Activated T-helper 17 cell treated with anti-CD3 and anti-CD28 coated beads, Interleukin-2, amount 50 U/mL, for 72 hours (primary cell): ENCODE results near the gene ZNF608. TPM values are rescaled to one million over a fixed set of nuclear protein-coding genes. Genes with fewer than 3 reads are reported as not detected.

Experiments
- ATAC-seq: fragments of 150-1000 bp; cut with Tn5 transposase; replicated peaks from 2 replicates; pipeline ENCODE4 v1.10.0; 2021; ENCODE audit warnings: mild to moderate bottlenecking, moderate library complexity
- H3K27ac Mint-ChIP-seq: one replicate; pipeline ENCODE4 v1.8.0; 2022; ENCODE audit warnings: mixed read lengths
- H3K27me3 Mint-ChIP-seq: one replicate; pipeline ENCODE4 v1.8.0; 2022; ENCODE audit warnings: mixed read lengths
- H3K36me3 Mint-ChIP-seq: one replicate; pipeline ENCODE4 v1.8.0; 2022; ENCODE audit warnings: low read depth, mild to moderate bottlenecking, mixed read lengths
- H3K4me1 Mint-ChIP-seq: one replicate; pipeline ENCODE4 v1.8.0; 2022; ENCODE audit warnings: mixed read lengths
- H3K4me3 Mint-ChIP-seq: one replicate; pipeline ENCODE4 v1.8.0; 2022; ENCODE audit warnings: mild to moderate bottlenecking, mixed read lengths
- H3K9me3 Mint-ChIP-seq: one replicate; pipeline ENCODE4 v1.8.0; 2022; ENCODE audit warnings: mixed read lengths
- total RNA-seq, 2 donors: library from RNA; stranded (reverse); gene quantifications; one replicate each; pipeline ENCODE4 v1.2.3, GENCODE V29; 2022

The ZNF608 gene
- total RNA-seq, 2 donors from 2014 or later = not detected

DNA sequence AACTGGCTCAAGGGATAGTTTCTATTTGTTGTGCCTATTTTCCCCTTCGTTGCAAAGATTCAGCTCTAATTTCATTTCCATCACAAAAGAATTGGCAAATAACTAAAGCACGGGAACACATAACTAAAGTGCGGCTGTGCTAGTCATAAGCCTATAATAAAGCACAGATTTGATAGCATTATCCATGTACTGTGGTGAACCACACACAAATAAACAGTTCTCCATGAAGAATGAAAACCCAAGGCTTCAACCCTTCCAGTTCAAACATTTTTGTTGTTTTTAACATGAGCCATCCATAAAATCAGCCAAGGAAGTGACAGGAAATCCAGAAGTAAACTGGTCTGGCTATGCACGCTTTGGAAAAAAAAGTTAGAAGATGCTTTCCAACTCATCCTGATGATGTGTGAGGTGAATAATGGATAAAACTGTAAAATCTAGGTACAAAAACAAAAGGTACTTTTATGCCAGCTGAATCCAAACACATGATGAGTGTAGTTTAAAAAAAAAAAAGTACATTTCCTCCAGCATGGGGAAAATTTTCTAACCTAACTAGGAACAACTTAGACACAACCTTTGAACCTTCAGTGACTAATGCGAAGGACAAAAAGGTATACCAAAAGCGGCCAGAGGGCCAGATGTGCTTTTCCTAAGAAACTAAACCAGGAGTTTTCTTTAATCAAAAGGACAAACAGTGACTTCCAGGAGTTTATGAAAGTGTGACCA lies 10.2 kb downstream of the ZNF608 start:
- peaks cover 8% of the 10 kb centered on the region for H3K9me3 Mint-ChIP-seq
- H3K4me1 Mint-ChIP-seq = no peaks in the 10 kb centered on the region
- H3K36me3 Mint-ChIP-seq = no peaks in the 10 kb centered on the region
- no peak overlapping the region for H3K27ac Mint-ChIP-seq
- H3K4me3 Mint-ChIP-seq = no peak overlapping the region
- H3K27me3 Mint-ChIP-seq = peaks cover 45% of the 10 kb centered on the region
- ATAC-seq = no peak

DNA sequence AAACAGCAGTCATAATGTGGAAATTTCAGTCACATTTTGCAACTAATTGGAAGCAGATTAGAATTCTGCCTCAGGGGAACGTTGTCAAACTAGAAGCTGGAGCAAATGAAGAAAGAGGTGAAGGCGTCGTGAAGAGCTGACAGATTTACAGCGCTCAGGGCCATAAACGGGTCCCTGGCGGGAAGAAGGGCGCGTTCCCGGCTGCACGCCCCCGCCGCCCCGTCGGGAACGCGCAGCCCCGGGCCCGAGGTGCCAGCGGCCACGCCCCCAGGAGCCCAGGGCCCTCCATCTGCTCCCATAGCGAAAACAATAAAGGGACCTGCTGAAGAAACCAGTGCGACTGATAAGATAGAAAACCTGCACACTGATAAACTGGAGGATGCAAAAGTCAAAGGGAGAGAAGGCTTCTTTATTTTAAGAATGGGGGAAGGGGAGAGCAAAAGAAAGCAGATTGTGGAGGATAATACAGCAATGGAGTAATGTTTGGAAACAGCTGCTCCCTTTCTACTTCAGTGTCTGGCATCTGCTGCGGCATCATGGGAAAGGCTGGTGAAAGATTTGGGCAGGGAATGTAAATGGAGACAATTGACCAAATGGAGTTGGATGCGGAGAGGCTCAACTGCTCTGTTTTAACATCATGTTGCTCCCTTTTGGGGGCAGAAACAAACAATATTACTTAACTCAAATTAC lies 11.1 kb downstream of the ZNF608 start:
- H3K4me1 Mint-ChIP-seq = no peaks in the 10 kb centered on the region
- H3K27ac Mint-ChIP-seq = no peak overlapping the region
- no peak overlapping the region for H3K4me3 Mint-ChIP-seq
- ATAC-seq = no peak
- peaks cover 42% of the 10 kb centered on the region for H3K27me3 Mint-ChIP-seq
- peaks cover 8% of the 10 kb centered on the region for H3K9me3 Mint-ChIP-seq
- no peaks in the 10 kb centered on the region for H3K36me3 Mint-ChIP-seq

DNA sequence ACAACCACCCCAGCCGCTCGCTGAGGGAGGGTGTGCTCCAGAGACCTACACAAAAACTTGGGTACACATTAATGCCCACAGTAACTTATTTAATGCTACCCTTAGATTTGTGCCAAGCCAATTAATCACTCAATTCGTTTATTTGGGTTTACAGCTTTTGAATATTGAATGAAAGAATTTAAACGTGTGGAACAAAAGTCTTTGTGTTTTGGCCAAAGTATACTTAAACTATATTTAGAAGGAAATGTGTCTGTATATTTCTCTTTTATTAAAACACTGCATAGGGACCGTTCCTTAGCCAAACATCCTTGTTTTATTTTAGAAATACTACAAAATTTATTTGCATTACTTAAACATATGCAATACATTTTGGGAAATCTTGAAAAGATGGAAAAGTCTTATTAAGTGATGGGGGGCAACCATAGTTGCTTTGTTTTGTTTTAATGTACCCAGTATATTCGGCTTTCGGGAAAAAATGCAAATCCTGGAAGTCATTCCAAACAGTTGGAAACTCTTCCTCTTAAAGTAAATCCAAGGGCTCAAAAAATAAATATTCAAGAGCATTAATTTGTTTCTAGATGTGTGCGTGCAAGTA lies 11.8 kb downstream of the ZNF608 start:
- H3K27ac Mint-ChIP-seq = no peak overlapping the region
- H3K36me3 Mint-ChIP-seq = no peaks in the 10 kb centered on the region
- H3K4me1 Mint-ChIP-seq = no peaks in the 10 kb centered on the region
- peaks cover 8% of the 10 kb centered on the region for H3K9me3 Mint-ChIP-seq
- H3K4me3 Mint-ChIP-seq = no peak overlapping the region
- no peak for ATAC-seq
- peaks cover 37% of the 10 kb centered on the region for H3K27me3 Mint-ChIP-seq

DNA sequence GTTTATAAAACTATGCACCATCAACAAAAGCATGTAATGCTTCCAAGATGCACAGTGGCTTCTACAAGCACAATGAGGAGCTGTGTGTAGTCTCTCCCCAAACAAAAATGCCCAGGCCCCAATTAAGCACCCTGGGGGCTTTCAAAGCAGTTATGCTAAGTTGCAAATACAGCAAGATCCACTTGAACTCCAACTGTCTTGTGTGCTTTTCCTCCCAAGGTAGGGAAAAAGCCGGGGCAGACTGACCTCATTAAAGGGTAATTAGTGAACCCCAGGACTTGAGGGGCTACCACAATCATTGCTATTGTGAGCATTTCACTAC lies 13.1 kb downstream of the ZNF608 start:
- Mint-ChIP-seq H3K4me1 (no peaks in the 10 kb centered on the region), H3K27me3 (peaks cover 32% of the 10 kb centered on the region), H3K4me3 (no peak overlapping the region), H3K9me3 (peaks cover 8% of the 10 kb centered on the region), H3K27ac (no peak overlapping the region), H3K36me3 (no peaks in the 10 kb centered on the region)
- no peak for ATAC-seq

DNA sequence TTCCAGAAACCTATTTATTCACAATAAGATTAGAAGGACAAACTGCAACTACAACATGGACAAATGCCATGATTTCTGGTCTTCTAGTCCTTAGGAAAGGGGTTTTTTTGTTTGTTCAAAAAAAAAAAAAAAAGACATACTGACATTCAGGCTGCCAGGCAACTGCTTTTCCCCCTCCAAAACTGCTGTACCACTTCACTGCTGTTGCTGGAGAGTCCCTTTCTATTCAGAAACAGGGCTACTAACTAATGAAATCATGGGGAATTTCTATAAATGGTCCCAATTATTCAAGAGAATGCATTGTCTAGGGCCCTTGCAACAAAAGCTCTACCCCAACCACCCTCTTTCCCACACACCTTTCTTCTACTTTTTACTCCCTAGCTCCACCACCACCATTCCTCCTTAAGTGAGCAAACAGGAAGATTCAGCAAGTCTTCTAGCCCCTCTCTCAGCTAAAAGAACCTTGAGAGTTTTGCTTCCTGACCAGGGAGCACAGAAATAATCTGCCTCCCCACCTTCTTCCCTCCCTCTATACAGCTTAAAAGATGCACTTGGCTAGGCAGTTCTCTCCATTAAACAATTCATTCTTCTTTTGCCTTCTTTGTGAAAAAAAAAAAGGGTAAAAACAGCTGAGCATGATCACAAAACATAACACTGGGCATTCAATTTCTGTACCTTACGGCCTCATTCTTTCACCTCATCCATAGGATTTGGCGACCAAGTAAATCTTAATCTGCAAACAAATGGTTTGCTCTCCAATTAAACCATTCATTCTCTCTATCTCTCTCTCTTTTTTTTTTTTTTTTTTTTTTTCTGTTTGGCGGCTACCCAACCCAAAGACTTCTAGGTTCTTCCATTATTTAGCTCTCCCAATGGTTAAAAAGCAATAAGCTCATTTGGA lies 13.8 kb downstream of the ZNF608 start:
- no peak overlapping the region for H3K27ac Mint-ChIP-seq
- peaks cover 8% of the 10 kb centered on the region for H3K9me3 Mint-ChIP-seq
- no peaks in the 10 kb centered on the region for H3K4me1 Mint-ChIP-seq
- H3K27me3 Mint-ChIP-seq = peaks cover 27% of the 10 kb centered on the region
- no peak for ATAC-seq
- no peaks in the 10 kb centered on the region for H3K36me3 Mint-ChIP-seq
- H3K4me3 Mint-ChIP-seq = no peak overlapping the region

DNA sequence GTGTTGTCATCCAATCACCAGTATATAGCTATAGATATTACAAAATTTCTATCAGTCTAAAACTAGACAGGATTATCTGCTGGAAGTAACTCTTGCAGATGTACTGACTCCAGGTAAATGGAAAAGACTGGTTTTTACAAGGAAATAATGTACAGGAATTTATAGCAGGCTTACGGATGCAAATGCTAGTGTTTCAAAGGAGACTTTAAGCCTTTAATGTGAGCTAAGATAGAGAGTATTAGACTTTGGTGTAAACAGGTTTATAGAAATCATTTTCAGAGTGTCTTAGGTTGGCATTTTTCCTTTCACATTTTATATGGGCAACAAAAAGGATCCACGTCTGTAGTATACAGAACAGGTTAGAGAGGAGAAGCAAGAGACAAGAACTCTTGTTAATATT lies 16.1 kb downstream of the ZNF608 start:
- Mint-ChIP-seq H3K4me3 (no peak overlapping the region), H3K27ac (no peak overlapping the region), H3K4me1 (no peaks in the 10 kb centered on the region), H3K27me3 (peaks cover 18% of the 10 kb centered on the region), H3K36me3 (no peaks in the 10 kb centered on the region), H3K9me3 (peaks cover 5% of the 10 kb centered on the region)
- no peak for ATAC-seq

DNA sequence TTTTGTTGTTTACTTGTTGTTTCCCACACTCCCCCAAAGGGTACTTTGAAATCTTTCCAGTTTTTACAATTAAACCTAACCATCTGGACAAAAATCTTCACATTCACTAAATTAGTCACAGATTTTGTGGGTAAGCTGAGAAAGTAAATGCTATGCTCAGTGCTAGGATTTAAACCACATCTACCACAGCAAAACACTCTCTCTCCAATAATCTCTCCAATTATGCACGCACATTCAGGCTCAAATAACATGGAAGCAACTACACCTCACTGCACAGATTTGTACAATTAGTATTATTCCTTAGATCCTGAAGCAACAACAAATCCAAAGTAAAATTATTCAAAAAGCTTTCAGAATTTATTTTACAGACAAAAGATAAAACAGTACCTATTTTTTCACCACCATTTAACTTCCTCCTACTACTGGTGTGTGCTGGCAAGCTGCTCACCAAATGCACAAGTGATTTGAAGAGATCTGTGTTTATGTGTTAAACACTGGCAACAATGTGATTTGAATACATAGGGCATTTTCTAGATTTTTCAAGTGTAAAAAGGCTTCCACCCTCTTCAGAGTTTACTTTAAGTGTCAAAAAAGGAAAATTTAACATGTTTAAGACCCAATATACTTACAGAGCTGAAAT lies 16.6 kb downstream of the ZNF608 start:
- H3K4me3 Mint-ChIP-seq = no peak overlapping the region
- no peaks in the 10 kb centered on the region for H3K36me3 Mint-ChIP-seq
- H3K4me1 Mint-ChIP-seq = no peaks in the 10 kb centered on the region

DNA sequence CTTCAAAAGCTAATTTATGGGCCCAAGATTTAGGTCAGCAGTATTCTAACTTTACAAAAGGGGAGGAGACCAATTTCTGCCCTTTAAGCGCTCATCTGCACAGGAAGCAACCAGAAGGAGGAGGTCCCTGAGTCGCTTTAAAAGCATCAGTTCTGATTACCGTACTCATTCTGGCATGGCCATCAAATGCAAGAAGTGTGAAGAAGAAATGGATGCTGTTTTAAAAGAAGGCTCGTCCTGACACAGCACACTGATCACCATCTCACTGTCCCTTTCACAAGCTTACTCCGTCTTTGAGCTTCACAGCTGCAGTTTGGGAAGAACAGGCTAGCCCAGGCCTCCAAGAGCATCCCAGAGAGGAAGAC lies 17.5 kb downstream of the ZNF608 start:
- H3K27me3 Mint-ChIP-seq = peaks cover 11% of the 10 kb centered on the region
- no peak overlapping the region for H3K4me3 Mint-ChIP-seq
- ATAC-seq = no peak
- no peak overlapping the region for H3K27ac Mint-ChIP-seq
- H3K9me3 Mint-ChIP-seq = no peaks in the 10 kb centered on the region
- H3K4me1 Mint-ChIP-seq = no peaks in the 10 kb centered on the region
- H3K36me3 Mint-ChIP-seq = no peaks in the 10 kb centered on the region

More for the DNA sequence above, 16.6 kb downstream of the ZNF608 start:
- no peak for ATAC-seq
- Mint-ChIP-seq H3K27me3 (peaks cover 15% of the 10 kb centered on the region), H3K27ac (no peak overlapping the region), H3K9me3 (peaks cover under 1% of the 10 kb centered on the region)

DNA sequence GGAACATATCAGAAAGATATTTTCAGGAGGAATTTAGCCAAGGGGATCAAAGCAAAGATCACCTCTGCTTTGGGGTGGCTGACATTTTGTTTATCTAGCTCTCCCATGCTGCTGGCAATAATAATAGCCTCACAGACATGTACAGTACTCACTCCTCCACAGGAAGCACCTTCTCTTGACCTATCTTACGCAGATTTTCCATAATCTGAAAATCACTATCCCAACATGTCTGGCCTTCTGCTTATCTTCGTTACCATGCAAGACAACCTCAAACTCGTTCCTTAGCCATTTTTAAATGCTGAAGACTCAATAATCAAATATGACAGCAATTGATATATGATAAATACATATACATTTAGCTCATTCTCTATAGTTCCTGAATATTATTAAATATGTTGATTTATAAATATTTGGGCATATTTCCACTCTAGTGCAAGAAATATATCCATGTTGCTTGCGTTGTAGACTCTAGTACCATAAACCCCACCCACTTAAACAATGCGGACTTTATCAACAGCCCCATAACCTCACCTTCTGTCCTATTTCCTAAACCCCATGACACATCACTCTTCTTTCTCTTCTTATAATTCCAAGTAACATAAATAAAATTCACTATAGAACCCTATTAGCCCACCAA lies 18.0 kb downstream of the ZNF608 start:
- no peak for ATAC-seq
- H3K36me3 Mint-ChIP-seq = no peaks in the 10 kb centered on the region
- no peaks in the 10 kb centered on the region for H3K9me3 Mint-ChIP-seq
- H3K27ac Mint-ChIP-seq = no peak overlapping the region
- no peak overlapping the region for H3K4me3 Mint-ChIP-seq
- H3K27me3 Mint-ChIP-seq = peaks cover 11% of the 10 kb centered on the region
- H3K4me1 Mint-ChIP-seq = no peaks in the 10 kb centered on the region

DNA sequence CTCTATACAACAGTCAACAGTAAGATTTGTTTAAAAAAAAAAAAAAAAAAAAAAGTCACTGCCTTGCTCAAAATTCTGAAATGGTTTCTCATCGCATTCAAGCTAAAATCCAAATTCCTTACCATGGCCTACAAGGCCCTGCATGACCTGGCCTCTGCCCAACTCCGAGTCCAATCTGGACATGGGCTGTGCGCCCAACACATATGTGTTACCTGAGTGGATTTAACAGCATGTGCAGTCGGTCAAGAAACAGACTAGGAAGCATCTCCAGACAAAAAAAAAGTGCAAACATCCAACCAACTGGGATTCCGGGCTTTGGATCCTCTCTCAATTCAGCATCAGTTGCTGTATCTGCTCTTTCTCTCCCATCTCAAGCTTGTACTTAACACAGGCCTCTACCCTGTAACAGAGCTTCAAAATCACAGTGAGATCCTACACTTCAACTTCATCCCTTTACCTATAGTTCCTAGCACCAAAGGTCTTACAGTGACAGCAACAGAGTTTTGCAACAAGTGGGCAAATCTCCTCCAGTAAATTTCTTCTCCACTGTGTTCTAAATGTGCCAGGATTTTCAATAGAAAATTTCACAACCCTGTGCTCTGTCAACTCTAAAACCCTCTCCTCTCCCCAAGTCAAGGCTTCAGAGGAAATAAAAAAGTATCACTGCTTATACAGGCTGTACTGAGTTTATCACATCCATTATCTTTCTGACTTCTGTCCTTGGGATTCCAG lies 19.6 kb downstream of the ZNF608 start:
- no peak overlapping the region for H3K27ac Mint-ChIP-seq
- H3K4me3 Mint-ChIP-seq = no peak overlapping the region
- peaks cover 4% of the 10 kb centered on the region for H3K27me3 Mint-ChIP-seq
- H3K4me1 Mint-ChIP-seq = no peaks in the 10 kb centered on the region
- H3K36me3 Mint-ChIP-seq = no peaks in the 10 kb centered on the region
- H3K9me3 Mint-ChIP-seq = no peaks in the 10 kb centered on the region
- ATAC-seq = no peak

DNA sequence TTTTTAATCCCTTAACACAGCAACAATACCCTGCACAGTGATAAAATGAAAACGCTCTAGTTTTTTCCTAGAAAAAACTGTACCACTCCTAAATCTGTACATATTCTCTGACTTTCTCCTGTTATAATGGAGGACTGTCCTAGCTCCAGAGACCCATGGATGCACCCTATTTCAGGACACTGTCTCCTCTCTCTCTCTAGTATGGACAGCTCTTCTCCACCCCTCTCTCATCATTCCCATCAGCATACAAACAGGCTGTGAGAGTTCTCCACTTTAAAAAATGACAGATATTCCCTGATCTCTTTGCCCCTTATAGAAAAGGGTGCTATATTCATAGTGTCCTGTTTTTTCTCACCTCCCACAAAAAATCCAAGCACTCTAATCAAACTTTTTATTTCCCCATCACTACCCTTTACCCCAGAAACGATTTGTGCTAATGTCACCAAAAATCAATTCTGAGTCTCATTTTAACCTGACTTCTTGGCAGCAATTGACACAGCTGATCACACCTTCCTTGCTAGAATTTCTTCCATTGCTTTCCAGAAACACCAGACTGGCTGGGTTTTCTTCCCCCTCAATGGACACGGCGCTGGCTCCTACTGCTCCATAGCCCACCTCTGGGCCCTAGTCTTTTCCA lies 20.7 kb downstream of the ZNF608 start:
- no peaks in the 10 kb centered on the region for H3K36me3 Mint-ChIP-seq
- no peak for ATAC-seq
- H3K4me1 Mint-ChIP-seq = no peaks in the 10 kb centered on the region

DNA sequence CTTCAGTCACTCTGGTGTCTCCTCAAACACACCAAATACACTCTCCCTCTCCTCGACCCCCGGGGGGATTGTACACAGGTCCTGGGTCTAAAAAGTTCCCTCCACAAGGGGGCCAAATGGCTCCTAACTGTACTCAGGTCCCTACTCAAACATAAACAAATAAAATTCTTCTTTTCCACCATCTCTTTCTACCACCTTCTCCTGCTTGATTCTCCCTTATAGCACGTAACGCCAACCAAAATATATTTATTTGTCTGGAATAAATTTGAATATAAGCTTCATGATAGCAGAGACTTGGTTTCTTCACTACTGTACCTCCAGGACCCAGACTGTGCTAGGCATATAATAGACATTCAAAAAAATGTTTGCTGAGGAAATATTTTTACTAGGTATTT lies 21.4 kb downstream of the ZNF608 start:
- H3K4me3 Mint-ChIP-seq = no peak overlapping the region
- peaks cover 5% of the 10 kb centered on the region for H3K9me3 Mint-ChIP-seq
- no peaks in the 10 kb centered on the region for H3K36me3 Mint-ChIP-seq
- H3K27me3 Mint-ChIP-seq = peaks cover 4% of the 10 kb centered on the region
- no peak for ATAC-seq
- H3K4me1 Mint-ChIP-seq = no peaks in the 10 kb centered on the region
- no peak overlapping the region for H3K27ac Mint-ChIP-seq

More for the DNA sequence above, 20.7 kb downstream of the ZNF608 start:
- peaks cover 5% of the 10 kb centered on the region for H3K9me3 Mint-ChIP-seq
- peaks cover 4% of the 10 kb centered on the region for H3K27me3 Mint-ChIP-seq
- no peak overlapping the region for H3K27ac Mint-ChIP-seq
- no peak overlapping the region for H3K4me3 Mint-ChIP-seq
